ENCODE results near the gene NR4A3. TPM values are rescaled to one million over a fixed set of nuclear protein-coding genes. Genes with fewer than 3 reads are reported as not detected.
"Not testable (repeated sequence)": the region's sequence is repeated elsewhere in the genome, so short reads cannot be mapped to it uniquely, and the experiment has no call there.

Gene NR4A3
- polyA plus RNA-seq, 3 donors: 0.52 to 89.7 (median 40.9) TPM

DNA sequence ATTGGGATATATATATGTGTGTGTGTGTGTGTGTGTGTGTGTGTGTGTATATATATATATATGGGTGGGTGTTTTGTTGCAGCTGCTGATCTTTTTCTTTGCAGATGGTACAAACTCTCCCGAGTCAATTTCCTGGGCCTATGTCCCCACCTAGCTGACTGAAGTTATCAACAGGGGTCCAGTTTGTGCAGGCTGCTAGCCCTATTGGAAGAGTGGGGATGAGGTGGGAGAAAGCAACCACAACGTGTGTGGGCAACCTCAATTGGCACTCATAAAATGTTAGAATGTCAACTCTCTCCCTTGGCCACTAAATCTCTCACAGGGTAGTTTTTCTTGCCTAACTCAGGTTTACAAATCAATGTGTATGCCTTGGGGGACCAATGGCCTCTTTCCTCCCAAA, 5.6 kb downstream of the NR4A3 start:
- WGBS, 3 donors: 67 to 92% (median 76%) methylated on average over 2 of the region's 2 CpGs

DNA sequence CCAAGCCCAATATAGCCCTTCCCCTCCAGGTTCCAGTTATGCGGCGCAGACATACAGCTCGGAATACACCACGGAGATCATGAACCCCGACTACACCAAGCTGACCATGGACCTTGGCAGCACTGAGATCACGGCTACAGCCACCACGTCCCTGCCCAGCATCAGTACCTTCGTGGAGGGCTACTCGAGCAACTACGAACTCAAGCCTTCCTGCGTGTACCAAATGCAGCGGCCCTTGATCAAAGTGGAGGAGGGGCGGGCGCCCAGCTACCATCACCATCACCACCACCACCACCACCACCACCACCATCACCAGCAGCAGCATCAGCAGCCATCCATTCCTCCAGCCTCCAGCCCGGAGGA, 6.3 kb downstream of the NR4A3 start:
- H3K27ac ChIP-seq (ENCODE audit: low read depth, low read length): no peak overlapping the region
- 61 to 80% (median 76%) methylated on average over 12 to 15 of the region's 15 CpGs for WGBS, 3 donors

More for the DNA sequence above, 5.6 kb downstream of the NR4A3 start:
- H3K27ac ChIP-seq (ENCODE audit: low read depth, low read length): no peak overlapping the region

DNA sequence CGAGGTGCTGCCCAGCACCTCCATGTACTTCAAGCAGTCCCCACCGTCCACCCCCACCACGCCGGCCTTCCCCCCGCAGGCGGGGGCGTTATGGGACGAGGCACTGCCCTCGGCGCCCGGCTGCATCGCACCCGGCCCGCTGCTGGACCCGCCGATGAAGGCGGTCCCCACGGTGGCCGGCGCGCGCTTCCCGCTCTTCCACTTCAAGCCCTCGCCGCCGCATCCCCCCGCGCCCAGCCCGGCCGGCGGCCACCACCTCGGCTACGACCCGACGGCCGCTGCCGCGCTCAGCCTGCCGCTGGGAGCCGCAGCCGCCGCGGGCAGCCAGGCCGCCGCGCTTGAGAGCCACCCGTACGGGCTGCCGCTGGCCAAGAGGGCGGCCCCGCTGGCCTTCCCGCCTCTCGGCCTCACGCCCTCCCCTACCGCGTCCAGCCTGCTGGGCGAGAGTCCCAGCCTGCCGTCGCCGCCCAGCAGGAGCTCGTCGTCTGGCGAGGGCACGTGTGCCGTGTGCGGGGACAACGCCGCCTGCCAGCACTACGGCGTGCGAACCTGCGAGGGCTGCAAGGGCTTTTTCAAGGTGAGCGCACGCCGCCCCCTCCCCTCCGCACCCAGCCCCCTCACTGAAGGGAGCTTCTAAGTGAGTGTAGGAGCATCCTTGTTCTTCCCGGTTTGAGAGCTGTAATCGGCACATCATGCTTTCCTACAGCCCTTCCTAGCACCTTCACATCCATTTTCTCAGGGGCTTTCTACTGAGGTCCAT, 6.9 kb downstream of the NR4A3 start:
- WGBS, 3 donors: 13 to 29% (median 27%) methylated on average over 70 to 78 of the region's 78 CpGs
- no peak overlapping the region for H3K27ac ChIP-seq (ENCODE audit: low read depth, low read length)

DNA sequence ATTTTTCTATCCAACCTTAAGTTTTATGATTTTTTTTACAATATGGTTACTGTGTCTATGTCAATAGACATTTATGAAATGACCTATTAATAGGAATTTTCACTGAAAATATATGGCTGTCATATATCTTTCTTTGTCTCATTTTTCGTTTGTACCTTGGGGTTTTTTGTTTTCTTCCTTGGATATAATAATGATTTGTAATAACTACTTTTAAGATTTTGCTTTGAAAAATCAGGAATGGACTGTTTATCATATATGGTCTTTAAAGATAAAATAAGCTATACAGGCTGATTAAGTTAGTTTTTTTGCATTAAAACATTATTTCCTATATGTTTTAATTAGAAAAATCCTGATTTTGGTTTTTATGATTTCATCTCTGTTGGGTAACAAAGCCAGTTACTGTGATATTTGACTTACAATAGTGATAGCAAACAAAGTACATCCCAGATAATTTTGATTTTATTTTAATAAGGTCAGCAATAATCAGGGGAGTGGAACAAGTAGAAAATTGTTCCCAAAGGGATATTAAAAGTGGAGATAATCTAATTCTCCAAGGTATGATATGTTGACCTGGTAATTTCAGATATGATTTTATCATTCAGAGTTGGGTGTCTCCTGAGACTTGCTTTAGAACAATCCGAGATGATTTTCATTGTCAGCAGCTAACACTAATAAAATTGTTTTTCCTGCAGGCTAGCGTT, 10.3 kb downstream of the NR4A3 start:
- 80 to 81% (median 81%) methylated on average over 3 of the region's 3 CpGs for WGBS, 3 donors
- H3K27ac ChIP-seq (ENCODE audit: low read depth, low read length): no peak overlapping the region

DNA sequence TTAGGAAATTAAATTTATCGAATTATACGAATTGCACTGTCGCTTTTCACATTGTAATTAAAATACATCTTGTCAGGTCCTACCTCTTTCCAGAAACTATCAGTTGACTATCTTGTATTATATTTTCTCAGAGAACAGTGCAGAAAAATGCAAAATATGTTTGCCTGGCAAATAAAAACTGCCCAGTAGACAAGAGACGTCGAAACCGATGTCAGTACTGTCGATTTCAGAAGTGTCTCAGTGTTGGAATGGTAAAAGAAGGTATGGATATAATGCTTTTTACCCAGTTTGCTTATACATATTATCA, 10.8 kb downstream of the NR4A3 start:
- WGBS, 3 donors: 94 to 95% (median 94%) methylated on average over 7 of the region's 7 CpGs
- H3K27ac ChIP-seq (ENCODE audit: low read depth, low read length): no peak overlapping the region

DNA sequence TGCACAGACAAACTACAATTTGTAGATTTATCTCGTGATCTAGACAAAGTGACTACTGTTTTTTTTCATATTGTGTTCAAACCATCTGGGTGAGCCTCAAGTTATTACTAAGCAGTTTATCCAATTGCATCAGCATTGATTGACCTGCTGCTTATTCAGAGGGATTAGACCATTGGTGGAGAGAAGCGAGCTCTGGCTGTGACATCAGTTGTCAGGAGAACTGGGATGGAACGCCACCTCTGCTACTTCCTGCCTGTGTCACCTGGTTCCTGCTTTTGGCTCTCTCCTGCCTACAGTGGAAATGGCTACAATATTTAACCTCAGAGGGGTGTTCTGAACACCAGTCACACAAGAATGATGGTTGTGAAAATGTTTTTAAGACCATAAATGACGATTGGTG, 12.1 kb downstream of the NR4A3 start:
- WGBS, 3 donors: 67 to 90% (median 72%) methylated on average over 4 of the region's 4 CpGs

DNA sequence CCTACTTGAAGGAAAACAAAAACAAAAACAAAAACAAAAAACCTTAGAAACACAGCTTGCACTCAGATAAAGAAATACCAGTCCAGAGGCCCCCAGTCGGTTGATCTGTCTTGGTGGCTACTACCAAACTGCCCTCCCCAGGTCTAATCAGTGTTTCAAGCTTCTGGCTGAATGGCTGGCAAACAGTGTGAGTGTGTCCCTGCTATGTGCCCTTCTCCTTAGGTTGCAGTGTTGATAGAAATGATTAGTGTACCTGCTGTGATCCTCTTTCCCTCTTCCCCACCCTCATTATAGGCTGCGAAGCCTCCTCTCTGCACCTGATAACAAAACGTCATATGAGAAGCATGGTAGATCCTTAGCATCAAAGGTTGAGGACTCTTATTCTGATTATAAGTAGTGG, 12.8 kb downstream of the NR4A3 start:
- WGBS, 3 donors: 93 to 94% (median 93%) methylated on average over 3 of the region's 3 CpGs
- no peak overlapping the region for H3K27ac ChIP-seq (ENCODE audit: low read depth, low read length)

More for the DNA sequence above, 12.1 kb downstream of the NR4A3 start:
- no peak overlapping the region for H3K27ac ChIP-seq (ENCODE audit: low read depth, low read length)

DNA sequence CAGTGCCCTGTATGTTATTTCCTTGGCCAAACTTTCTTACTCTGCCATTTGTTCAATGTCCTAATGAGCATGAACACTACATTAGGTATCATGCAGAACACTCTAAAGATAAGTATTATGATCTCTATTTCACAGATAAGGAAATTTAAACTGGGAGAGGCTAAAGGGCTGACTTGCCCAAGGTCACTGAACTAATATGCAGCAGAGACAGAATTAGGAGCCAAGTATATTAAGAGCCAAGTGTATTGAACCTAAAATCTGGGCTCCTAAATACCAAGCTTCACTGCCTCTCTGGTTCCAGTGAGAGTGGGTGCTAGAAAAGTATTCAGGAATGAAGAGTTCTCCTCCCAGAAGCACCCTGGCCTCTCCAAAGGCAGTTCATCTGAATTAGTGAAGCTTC, 13.5 kb downstream of the NR4A3 start:
- H3K27ac ChIP-seq (ENCODE audit: low read depth, low read length): no peak overlapping the region

DNA sequence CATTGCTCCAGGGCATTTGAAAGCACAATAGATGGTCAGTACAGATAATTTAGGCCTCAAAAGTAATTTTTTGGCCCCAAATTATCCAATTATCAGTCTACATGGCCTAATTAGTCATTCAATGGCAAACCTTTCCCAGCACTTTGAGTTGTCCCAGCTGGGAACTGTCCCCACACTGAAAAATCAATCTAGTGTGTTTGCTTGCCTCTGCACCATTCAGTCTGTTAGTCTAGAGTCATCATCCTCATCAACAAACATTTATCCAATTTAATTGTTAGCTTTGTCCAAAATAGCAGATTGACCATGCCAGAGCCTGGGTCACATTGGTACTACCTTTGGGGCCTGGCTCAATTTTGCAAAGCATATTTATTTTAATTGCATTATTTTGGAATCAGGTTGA, 13.9 kb downstream of the NR4A3 start:
- no peak overlapping the region for H3K27ac ChIP-seq (ENCODE audit: low read depth, low read length)

DNA sequence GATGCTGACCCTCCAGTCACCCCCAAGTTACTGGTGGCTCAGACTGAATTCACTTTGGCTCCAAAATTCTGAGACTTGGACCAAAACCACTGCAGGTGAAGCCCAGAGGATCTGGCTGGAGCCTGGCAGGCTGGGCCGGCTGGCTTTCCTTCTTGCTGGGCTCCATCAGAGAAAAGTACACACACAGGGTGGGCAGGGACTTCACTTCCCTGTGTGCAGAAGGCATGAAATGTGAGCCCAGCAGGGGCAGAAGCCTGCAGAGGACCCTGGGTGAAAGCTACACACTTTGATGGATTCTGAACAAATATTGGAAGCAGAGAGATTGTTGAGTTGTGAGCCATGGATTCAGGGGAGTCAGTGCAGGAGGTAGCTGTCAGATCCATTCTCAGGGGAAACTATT, 18.4 kb downstream of the NR4A3 start:
- 79 to 92% (median 86%) methylated on average over 1 of the region's 1 CpG for WGBS, 3 donors
- no peak overlapping the region for H3K27ac ChIP-seq (ENCODE audit: low read depth, low read length)

DNA sequence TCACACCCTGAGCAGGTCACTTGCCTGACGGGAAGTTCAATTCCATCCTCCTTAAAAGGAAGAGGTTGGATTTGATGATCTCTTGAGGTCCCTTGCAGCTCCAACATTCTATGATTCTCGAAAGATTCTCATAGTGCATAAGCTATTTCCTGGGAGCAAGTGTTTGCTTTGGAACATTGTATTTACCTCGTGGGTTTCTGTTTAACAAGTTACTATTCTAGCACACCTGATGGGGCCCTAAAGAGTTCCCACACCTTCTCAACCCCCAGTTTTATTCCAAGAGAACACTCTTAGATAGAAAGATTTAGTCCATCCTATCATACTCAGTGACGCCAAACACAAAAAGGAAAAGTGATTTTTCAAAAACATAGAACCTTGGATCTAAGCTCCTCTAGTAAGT, 23.4 kb downstream of the NR4A3 start:
- 43 to 88% (median 84%) methylated on average over 4 of the region's 4 CpGs for WGBS, 3 donors
- H3K27ac ChIP-seq (ENCODE audit: low read depth, low read length): no peak overlapping the region

DNA sequence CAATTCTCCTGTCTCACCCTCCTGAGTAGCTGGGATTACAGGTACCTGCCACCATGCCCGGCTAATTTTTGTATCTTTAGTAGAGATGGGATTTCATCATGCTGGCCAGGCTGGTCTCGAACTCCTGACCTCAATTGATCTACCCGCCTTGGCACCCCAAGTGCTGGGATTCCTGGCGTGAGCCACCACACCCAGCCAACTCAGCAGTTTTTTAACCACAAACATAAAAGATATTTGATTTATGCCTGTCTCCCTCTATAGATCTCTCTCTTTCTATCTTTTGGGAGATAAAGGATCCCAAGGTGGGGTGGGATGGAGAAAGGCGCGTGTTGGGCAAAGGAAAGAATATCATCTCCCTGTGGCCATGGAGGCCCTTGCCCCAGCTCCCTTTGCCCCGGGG, 26.8 kb downstream of the NR4A3 start:
- 91 to 97% (median 92%) methylated on average over 7 of the region's 7 CpGs for WGBS, 3 donors
- H3K27ac ChIP-seq (ENCODE audit: low read depth, low read length): no peak overlapping the region

DNA sequence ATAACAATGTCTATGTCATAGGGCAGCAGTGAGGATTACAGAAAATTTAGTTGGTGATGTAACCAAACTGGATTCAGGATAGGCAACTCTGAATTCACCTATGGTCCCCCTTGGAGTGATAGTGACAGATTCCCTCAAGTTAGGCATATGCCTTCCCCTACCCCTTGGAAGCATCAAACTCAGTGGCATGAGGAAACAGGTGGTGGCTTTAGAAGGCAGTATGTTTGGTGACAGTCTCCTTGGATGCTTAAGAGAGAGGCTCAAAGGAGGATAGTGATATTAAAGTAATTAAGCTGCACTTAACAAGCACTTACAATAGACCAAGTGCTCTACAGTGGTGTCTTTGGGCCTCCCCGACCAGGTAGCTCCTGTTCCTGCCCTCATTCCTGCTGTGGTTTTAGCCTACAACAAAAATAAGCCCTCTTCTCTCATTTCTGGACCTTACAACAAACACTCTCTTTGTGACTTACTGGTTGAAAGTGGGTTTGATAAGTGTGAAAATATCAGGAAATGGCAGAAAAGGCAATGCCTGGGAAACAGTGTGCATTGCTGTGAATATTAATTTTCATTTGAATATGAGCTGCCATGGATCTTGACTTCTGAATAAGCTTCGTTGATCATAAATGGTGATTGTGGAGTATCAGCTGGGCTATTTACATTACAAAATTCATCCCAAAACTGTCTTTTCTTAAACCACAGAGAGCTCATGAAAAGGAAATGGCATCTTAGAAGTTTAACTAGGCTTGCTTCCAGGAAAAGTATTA, 29.2 kb downstream of the NR4A3 start:
- no peak overlapping the region for H3K27ac ChIP-seq (ENCODE audit: low read depth, low read length)
- 54 to 88% (median 56%) methylated on average over 2 of the region's 2 CpGs for WGBS, 3 donors

DNA sequence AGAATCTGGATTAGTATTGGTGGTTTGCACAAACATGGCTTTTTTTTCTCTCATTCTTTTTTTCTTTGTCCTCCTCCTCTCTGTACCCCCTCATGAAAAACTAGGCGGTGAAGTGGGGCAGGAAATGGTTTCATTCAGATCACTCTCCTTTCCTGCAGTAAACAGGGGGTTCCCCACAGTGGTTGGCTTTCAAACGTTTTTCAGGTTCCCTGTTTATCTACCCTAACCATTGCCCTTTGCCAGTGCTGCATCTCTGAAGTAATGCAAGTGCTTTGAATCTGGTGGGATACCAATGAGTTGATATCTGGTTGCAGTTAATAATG, 29.8 kb downstream of the NR4A3 start:
- WGBS, 3 donors: 15 to 37% (median 24%) methylated on average over 2 of the region's 2 CpGs
- no peak overlapping the region for H3K27ac ChIP-seq (ENCODE audit: low read depth, low read length)

DNA sequence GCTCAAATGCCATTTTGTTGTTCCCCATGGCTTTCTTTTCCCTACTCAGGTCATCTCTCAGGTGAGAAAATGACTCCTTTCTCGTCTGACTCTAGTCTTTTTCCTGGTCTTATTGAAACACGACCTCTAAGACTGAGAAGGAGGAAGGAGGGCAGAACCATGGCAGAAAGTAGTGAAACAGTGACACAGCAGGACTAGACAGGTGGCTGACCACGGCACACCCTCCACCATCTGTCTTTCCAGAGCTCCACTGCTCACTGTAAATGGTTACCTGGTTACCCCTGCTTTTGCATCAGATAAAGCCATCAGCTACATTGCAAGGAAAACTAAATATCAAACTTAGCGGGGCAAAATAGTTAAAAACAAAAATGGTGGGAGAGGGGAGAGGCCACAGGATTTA, 30.9 kb downstream of the NR4A3 start:
- H3K27ac ChIP-seq (ENCODE audit: low read depth, low read length): no peak overlapping the region
- 66 to 82% (median 78%) methylated on average over 4 of the region's 4 CpGs for WGBS, 3 donors

DNA sequence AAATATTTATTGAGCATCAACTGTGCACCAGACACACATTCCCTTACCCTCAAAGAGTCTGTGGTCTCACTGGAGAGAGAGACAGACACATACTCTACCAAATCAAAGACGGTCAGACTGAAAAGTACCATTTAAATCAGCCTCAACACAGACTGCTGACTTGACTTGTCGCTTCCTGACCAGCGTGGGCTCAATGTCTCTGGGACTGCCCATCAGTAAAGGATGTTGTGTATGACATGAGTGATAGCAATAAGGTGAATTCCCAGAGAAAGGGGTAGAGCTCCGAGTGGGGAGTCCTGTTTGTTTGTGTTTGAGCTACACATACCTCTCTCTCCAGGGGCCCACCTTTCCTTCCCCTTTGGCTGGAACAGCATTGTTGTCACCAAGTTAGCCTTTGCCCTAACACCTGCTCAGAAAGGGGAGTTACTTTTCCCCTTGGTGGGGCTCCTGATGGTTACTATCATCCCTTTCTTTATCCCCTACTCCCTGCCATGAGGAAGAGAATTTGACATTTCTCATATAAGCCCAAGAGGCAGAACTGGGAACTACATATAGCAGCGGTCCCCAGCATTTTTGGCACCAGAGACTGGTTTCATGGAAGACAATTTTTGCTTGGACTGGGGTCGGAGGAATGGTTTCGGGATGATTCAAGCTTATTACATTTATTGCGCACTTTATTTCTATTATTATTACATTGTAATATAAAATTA, 33.9 kb downstream of the NR4A3 start:
- no peak overlapping the region for H3K27ac ChIP-seq (ENCODE audit: low read depth, low read length)
- 86 to 88% (median 87%) methylated on average over 8 of the region's 8 CpGs for WGBS, 3 donors

DNA sequence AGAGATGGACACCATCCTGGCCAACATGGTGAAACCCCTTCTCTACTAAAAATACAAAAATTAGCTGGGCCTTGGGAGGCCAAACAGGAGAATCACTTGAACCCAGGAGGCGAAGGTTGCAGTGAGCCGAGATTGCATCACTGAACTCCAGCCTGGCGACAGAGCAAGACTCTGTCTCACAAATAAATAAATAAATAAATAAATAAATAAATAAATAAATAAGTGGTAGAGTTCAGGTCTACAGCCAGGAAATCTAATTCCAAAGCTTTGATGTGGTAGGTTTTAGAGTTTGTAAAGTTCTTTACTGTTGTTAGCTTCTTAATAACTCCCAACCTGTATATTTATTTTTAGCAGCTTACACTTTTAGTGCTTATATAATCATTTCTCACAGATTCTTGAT, 35.9 kb downstream of the NR4A3 start:
- 95 to 98% (median 98%) methylated on average over 3 of the region's 3 CpGs for WGBS, 3 donors
- H3K27ac ChIP-seq (ENCODE audit: low read depth, low read length): not testable (repeated sequence)

DNA sequence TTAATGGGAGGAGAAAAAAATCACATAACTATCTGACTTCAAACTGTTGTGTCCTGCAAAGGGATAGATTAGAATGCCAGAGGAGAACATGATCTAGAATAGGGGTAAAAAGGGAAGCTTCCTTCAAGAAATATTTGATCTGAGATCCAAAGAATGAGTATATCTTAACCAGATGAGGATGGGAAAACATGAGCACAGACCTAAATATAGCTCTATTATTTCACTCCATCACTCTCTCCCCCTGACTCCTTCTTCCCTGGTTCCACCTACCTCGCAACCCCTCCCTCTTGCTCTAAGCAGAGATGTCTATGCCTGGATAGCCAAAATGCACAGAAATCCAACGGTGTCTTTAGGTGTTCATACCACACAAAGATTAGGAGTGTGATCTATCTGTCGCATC, 36.4 kb downstream of the NR4A3 start:
- no peak overlapping the region for H3K27ac ChIP-seq (ENCODE audit: low read depth, low read length)
- 93 to 96% (median 95%) methylated on average over 3 of the region's 3 CpGs for WGBS, 3 donors

DNA sequence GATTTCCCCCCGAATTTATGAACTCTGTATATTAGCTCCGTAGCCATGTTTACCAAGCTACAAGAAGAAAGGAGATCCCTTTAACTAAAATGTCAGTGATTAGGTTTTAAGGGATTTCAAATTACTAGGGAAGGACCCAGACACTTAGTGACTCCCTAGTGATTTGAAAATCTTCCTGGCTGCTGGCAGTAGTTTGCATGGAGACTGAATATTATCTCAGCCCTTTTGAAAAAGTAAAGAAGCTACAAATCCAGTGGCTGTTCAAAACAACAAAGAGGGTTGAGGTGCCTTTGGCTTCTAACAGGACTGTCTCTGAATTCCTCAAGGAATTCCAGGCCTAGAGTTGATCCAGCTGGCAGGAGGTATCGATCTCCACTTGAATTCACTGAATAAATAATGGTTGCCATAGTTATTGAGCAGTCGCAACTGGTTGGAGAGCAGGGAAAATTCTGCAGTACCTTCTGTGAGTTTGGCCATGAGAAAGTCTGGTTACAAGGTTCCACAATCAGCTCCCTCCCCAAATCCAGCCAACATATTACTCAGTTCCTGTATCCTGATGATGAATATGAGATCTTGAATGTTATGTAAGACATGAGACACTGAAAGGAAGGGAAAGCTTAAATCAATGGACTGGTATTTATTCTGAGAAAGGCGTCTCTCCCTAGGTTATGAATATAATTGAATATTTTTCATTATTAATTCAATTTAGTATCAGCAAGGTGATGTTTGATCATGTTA, 37.7 kb downstream of the NR4A3 start:
- WGBS, 3 donors: 61 to 75% (median 62%) methylated on average over 5 of the region's 5 CpGs
- H3K27ac ChIP-seq (ENCODE audit: low read depth, low read length): no peak overlapping the region

Measured in adipose tissue (tissue), 3 donors.